ENCODE data around the gene DAPL1. TPM values are rescaled to one million over a fixed set of nuclear protein-coding genes. Genes with fewer than 3 reads are reported as not detected.
A peak's percentile ranks its signal among the peaks of the same experiment; 100 is the strongest.

The DAPL1 gene, protein sequence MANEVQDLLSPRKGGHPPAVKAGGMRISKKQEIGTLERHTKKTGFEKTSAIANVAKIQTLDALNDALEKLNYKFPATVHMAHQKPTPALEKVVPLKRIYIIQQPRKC
- not detected in 2 replicates for total RNA-seq

DNA sequence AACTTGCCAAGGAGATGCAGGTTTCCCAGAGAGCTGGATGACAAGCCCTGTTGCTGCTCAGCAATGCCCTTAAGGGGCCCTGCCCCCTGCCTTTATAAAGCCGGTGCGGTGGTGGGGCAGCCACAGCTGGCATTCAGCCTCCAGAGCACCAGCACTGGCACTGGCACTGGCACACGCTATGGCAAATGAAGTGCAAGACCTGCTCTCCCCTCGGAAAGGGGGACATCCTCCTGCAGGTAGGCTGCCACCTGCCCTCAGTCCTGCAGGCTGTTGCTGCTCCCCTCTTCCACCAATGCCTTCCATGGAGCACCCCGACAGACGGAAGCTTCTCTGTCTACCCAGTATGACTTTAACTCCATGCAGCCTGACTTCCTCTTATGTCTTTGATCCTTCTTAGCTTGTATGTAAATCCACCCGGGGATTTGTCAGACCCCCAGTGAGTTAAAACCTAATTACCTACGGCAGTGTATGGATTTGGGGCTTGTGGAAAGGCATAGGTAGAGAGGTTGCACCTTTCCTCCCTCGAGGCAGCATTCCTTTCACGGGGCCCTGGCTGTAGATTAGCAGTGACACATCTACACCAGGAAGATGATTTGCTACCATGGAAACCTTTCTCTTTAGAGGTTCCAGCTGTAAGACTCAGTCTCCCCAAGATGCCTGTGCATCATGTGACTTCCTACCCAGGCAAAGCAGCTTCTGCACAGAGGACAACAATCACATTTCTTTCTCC, at the start of gene DAPL1:
Gene DAPL1 (plus strand): TSS at position 123 of the 730 bp plus-strand sequence. CDS start 56 bp downstream, at position 179.
- no peak for DNase-seq

DNA sequence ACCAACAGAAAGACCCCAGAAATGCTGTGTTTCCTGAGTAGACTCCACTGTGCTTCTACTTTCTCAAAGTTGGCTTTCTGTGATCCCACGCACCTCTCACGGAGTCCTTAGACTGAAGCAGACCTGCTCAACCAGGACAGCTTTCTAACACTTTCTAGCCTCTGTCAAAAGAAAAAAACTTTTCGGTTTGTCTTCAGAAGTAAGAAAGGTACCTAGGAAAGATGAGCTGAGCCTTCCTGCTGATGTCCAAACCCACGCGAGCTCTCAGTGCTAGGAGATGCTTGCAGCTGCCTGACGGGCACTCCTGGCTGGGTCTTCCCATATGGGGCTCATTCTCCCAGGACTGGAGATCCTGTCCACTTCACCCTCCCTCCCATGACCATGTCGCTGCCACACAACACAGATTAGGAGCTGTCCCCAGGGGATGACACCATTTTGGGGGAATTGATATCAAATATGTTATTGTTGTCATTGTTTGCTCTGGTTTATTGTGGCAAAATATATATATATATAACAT, 49.2 kb upstream of the DAPL1 start:
- DNase-seq = peak; percentile 22

DNA sequence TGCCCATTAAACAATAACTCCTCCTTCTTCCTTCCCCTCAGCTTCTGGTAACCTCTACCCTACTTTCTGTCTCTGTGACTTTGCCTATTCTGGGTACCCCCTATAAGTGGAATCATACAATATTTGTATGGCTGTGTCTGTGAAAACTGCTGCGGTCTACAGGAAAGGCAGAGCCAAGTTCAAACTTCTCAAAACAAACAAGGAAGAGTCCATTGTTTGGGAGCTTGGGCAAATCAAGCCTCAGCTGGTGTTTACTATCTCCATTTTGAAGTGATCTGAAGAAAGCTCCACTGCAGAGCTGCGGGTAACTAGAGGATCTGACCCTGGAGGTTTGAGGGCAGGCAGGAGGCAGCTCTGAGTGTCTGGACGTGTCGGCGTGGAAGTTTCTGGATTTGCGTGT, 48.6 kb upstream of the DAPL1 start:
- peak; percentile 47 for DNase-seq

DNA sequence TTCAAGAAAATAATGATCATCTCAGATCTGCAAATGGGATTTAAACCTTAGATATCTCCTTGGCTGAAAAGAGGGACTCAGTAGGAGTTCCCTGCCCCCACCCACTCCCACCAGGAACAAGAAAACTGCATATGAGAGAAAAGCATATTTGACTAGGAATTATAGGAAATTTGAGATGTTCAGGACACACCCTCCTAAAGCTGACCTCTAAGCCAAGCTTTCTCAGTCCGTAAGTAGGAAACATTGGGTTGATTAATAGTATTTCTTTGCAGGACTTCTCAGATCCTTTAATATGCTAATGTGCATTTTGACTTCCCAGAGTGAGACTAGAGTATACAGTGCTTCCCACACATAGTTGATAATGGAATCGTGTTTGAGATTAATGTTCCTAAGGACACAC, 47.8 kb upstream of the DAPL1 start:
- DNase-seq = no peak

DNA sequence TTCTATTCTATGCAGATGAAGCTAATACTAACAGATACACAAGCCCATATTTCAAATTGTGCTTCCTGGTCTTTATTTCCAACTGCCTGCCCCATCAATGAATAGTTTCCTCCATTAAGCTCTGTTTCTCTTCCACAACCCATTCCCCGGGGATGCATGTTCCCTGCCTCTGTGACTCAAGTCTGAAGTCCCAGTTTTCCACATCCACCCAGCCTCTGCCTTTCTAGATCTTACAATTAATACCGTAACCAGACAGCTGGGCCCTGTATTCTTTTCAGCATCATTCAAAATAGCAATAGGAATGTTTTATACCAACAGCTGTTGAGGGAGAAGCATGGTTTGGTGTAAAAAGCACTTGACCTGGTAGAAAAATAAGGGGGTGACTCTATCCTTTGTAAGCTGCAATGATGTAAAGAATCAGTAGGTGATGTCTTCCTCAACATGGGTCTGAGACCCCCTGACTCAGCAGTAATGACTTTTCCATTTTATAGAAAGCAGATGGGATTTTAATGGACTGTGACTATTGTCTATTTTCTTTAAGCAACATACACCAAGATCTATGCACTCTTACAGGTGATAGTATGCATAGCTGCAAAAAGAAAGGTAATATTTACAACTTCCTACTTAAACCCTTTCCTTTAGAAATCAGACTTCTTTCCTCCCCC, 46.1 kb upstream of the DAPL1 start:
- DNase-seq = no peak

DNA sequence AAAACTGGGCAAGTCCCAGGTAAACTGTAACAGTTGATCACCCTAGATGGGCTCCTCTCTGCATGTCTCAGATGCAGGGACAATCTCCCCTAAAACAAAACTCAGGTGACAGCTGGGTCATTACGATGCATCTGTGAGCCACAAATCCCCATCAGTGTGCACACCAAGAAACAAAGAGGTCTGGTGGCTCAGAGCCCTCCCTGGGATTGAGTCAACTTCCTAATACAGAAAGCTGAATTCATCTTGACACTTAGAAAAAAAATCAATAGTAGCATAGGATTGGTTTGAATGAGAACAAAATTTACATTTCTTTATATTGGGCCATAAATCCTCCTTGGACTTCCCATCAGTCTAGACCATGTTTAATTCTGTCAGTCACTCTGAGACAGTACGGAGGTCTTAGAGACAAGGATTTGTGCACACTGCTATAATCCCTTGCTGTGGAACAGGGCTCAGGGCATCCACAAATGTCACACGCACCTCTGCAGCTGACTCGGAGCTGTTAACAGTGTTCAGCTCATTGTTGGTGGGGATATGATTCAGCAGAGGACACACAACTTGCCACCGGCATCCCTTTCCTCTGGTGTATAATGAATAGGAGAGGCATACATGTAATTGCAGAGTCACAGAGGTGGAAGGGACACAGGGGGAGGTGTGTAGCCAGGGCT, 44.5 kb upstream of the DAPL1 start:
- peak; percentile 44 for DNase-seq

DNA sequence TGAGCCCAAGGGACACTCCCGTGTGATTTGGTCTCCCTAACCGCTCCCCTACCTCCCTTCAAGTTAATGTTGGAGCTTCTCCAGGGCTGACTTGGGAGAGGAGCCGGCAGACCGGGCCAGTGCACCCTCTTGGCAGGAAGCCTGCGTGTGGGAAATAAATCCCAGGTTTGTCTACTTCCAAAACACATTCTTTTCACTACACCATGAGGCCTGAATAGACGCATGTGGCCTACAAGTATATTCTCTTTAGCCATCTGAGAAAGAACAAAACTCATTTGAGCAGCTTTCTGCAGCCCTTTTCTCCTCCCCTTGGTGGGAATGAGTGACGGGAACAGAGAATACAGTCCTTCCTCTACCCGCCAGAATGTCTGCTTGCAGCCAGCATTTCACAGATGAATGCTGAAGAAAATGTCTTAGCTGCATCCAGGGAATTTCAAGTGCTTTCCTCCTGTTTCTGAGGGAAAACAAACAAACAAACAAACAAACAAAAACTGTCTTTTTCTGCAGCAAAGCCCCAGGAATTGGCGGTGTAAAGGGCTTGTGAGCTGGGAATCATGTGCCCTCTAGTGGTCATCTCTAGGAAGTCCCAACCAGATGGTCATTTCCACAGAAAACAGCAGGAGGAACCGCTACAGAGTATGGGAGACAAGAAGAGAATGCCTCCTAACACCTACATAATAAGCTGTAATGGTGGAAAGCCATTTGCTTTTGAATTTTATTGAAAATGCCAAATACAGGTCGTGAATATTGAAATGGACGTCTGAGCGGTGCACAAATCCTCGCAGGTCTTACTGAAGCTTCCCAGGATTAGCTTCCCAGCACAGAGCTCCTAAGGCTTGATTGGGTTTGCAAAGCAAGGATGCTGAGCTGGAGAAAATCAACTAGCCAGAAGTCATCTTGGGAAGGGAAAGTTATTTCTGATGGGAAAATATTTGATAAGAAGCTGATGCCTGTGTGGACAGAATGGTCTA, 41.2 kb upstream of the DAPL1 start:
- peak; percentile 86 for DNase-seq

DNA sequence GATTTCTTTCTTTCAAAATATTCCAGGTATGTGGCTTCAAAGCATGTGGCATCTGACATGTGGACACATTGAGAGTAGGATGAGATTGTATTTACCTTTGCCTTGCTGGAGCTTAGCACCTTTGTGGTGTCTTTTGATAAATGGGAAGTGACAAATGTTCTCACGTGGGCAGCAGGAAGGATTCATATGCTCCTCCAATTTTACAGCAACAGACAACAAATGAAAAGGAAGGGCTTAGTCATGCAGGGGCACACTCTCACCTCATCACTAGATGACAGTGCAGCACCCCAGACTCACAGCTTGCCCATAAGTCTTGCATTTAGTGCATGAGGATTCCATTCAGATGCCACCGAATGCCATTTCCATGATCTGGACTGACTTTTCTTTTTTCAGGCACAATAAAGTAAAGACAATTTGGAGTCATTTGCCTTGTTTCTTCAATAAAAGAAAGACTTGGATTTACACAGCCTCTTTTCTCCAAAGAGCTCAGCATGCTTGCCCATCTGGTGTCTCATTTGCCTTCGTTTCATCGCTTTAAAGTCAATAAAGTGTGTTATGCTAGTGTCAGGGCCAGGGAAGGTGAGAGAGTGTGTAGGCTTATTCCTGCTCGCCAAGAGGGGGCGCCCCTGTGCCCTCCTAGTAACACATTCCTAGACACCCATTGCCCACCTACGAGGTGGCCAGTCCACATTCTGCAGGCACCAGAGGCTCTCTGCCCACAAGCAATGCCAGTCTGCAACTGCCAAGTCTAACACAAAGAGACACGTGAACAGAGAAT, 39.6 kb upstream of the DAPL1 start:
- peak; percentile 36 for DNase-seq

DNA sequence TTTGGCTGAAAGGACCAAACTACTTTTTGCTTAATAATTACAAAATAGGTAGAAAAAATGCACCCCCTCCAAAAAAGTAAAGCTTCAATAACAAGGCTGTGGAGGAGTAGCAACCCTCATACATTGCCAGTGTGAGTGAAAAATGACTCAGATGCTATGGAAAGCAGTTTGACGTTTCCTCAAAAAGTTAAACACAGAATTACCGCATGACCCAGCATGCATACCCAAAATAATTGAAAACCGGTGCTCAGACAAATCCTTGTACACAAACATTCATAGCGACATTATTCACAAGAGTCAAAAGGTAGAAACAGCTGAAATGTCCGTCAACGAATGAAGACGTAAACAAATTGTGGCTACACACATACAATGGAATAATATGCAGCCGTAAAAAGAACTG, 38.8 kb upstream of the DAPL1 start:
- no peak for DNase-seq

DNA sequence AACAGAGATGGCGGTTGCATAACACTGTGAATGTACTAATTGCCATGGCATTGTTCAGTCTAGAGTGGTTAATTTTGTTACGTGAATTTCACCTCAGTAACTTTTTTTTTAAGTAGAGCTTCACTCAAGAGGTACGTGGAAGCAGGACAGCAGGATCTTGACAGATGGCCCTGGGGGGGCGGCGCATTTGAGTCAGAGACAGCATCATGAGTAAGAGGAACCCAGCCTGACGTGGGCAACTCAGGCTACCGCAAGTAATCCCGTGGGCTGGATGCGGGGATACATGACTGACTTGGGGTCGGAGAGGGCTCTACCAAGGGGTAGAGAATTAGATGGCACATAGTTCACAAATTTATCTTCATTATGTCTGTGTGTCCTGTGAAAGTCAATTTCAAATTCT, 38.1 kb upstream of the DAPL1 start:
- DNase-seq = no peak

DNA sequence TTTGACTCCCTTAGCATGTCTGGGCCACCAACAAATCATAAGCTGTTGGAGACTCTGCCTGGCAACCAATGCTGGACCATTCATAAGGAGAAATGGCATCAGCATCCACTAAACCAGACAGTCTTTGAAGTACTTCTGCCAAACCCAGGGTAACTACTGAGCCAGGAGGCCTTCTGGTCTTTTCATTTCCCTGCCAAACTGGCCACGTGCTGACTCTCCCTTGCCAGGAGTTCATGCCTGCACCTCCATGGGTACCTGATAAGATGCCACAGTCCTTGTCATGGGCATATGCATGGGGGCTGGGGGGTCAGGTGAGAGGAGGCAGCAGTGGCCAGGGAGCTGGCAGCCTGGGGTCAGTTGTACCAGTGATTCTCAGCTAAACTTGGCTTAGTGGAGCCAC, 34.2 kb upstream of the DAPL1 start:
- no peak for DNase-seq

DNA sequence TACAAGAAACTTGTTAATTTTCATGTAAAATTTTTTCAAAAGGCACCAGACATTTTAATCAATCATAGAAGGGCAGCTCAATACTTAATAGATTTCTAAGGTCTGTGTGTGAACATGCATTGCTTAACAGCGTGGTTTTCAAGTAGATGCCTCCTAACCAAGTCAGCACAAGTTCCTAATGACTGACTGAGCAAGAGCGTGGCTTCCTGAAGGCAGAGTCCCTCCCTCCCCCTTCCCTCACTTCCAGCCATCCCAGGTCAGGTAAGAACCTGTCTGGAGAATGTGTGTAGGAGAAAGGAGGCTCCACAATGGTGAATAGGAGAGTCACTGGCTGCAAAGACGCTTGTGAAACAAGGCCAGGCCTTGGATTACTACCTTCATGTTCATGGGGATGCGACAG, 33.5 kb upstream of the DAPL1 start:
- DNase-seq = no peak

DNA sequence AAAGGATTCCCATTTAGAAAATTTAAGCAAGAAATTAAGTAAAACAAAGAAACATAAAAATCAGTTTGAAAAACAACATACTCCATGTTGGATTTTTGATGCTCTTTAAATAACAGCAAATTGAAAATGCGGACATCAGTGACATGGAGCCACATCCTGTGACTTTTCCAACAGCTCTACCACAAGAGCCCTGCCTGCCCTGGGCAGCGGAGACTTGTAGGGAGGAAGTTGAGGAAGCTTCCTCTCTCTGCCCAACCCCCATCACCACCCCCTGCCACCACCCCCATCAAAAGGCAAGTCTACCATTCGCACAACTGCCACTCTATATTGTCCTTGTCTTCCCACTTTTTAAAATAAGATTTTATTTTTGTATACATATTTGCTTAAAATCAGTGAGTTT, 32.8 kb upstream of the DAPL1 start:
- DNase-seq = no peak

DNA sequence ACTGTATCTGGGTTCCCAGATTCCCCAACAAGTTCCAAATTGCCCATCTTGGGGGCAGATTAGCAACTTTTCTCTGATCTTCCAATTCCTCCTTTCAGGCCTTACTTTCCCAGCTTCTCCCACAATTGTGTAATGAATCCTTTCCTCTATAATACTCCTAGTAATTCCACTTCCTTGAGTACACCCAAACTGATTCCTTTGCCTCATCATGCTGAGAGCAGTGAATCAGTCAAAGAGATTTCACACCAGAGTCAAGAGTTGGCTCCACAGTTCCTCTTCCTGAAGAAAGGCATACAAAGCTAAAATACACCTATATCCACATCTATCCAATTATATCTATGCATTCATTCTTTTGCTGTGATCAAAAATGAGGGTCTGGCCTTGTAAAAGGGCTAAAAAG, 28.6 kb upstream of the DAPL1 start:
- no peak for DNase-seq

DNA sequence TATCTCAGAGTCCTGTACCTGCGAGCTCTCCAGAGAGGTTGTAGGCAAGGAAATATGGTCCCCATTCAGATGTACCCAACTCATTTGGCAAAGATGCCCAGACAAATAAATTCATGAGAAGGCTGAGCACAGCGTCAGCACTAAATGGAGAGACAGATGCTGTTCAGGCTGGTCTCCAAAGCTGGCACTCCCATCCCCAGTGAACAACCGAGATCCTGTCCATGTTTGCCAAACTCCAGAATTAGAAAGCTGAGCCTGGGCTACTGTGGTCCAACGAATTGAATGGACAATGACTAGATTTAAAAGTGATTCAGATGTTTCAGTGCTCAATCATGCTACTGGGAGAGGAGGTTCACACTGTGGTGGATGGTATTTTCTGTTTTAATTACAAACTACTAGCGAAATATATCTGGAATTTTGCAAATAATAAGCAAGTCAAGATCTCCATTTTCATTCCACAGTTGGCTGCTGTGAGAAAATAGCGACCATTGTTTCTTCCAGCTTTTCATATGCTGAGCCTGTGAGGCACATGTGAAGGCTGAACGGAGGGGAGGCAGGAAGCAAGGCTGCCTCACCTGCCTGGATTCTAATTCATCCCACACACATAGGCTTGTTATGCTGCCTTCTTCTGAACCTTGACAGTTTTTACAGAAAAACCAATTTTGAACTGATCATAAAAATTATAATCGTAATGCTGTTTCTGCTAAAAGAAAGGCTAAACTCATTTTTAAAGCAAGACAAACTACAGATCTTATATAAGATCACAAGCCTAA, 22.6 kb upstream of the DAPL1 start:
- DNase-seq = no peak

DNA sequence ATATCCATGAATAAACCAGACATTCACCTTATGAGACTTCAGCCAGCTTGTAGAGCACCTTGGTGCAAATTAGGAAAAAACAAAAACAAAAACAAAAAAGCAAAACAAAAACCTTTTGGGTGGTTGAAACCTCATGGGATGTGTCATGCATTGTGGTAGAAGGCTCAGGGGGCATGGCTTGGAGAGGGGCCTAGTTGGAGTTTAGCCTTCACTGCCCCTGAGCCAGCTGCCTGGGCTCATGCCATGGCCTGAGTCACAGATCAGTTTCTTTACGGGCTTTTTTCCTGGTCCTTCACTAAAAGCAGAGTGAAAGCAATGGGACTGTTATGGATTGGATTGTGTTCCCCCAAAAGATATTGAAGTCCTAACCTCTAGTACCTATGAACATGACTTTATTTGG, 22.0 kb upstream of the DAPL1 start:
- DNase-seq = no peak

DNA sequence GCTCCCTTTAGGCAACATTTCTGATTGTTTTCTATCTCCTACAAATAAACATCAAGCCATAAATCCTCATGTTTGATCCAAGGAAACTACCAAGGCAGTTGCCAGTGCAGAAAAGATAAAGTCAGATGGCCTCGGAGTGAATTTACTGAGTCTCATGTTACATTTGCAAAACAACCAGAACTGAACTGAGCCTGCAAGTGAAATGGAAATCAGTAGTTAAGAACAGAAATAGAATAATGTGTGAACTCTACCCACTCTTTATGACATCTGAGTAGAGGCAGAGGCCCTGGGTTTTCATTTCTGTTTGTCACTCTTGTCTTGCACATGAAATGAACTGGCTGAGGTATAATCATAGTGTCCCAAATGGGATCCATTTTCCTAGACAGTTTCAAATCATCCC, 20.4 kb upstream of the DAPL1 start:
- no peak for DNase-seq

DNA sequence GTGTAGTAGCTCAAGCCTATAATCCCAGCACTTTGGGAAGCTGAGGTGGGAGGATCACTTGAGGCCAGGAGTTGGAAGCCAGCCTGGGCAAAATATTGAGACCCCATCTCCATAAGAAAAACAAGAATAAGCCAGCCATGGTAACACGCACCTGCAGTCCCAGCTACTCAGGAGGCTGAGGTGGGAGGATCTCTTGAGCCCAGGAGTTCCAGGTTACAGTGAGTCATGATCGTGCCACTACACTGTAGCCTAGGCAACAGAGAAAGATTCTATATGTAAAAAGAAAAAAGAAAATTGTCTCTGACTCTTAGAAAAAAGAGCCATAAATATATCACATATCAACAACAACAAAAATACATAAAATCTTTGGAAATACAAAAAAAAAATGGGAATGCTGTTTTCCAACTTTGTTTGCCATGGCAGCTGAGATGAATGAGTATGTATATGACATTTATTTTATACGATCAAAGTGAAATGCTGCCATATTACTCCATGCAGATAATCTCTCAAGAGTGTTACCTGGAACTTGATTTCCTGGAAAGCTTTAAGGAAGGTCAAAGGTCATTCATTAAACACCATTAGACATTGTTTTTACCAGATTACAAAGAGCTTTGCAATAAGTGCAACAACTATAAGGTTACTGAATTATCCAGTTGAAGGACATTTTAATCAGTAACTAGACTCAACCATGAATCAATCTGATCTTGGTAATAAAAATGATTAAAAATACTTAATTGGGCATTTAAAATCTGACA, 19.7 kb upstream of the DAPL1 start:
- no peak for DNase-seq

DNA sequence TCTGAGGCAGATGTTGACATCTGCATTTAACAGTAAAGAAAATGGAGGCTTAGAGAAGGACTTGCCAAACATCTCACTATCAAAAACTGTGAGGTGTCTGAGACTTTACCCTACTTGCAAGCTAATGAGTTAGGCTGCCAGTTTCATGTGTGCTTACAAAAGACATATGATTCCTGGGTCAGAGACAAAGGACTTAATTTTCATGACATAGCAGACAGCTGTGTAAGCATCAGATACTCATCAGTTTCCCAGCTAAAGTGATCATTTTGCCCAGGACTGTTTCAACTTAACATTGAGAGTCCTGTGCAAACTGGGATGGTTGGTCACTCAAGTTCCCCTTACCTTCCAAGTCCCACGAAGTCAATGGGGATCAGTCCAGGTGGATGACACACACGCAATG, 18.9 kb upstream of the DAPL1 start:
- DNase-seq = no peak

DNA sequence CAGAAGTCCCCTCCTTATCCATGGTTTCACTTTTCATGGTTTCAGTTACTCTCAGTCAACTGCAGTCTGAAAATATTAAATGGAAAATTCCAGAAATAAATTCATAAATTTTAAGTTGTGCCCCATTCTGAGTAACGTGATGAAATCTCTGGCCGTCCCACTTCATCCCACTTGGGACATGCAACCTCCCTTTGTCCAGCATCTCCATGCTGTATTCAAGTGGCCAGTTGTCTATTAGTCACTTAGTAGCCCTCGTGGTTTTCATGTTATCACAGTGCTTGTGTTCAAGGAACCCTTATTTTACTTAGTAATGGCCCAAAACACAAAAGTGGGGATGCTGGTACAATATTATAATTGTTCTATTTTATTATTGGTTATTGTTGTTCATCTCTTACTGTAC, 18.0 kb upstream of the DAPL1 start:
- no peak for DNase-seq
